ENCODE measurements around the gene SHISA5. TPM values are rescaled to one million over a fixed set of nuclear protein-coding genes. Genes with fewer than 3 reads are reported as not detected.

SHISA5 gene
- total RNA-seq, 1 experiment from 2014 or later: 174 TPM

- Mint-ChIP-seq H3K4me3 (no peak overlapping the region), H3K27ac (peak overlapping the region in 2 of 3 experiments; percentile 99; a peak in 4 of 7 replicates), H3K36me3 (ENCODE audit: insufficient read depth in 1 of 3, low read depth in 3 of 3) (peaks cover 10 to 48% (median 43%) of the 10 kb centered on the region in 3 experiments), H3K9me3 (no peaks in the 10 kb centered on the region), H3K4me1 (peaks cover 13 to 23% of the 10 kb centered on the region in 2 experiments), H3K27me3 (ENCODE audit: low read depth) (no peaks in the 10 kb centered on the region; the same call in 1 of the 2 replicates)
- H3K9ac ChIP-seq (ENCODE audit: extremely low read depth, insufficient read length, low read length): no peak overlapping the region
- peak overlapping the region; percentile 0 for H4K91ac ChIP-seq (ENCODE audit: insufficient read length, low read depth, low read length)
- no peak overlapping the region for H2BK15ac ChIP-seq (ENCODE audit: low read depth, low read length)
- no CpG with 5 or more reads among the region's 17 CpGs for WGBS (ENCODE audit: extremely low coverage, insufficient read length, low lambda C conversion rate)
- no peak overlapping the region for H2AK5ac ChIP-seq (ENCODE audit: insufficient read length, low read length)
- no peaks in the 10 kb centered on the region for H3K9me3 ChIP-seq (ENCODE audit: control insufficient read depth, low read depth, low read length)
- H3K79me2 ChIP-seq (ENCODE audit: insufficient read depth, low read length): no peaks in the 10 kb centered on the region; the same call in 1 of the 2 replicates
- no peak overlapping the region for H2BK5ac ChIP-seq (ENCODE audit: insufficient read length, low read length)
- H3K27me3 ChIP-seq (ENCODE audit: insufficient read depth, low read length): no peaks in the 10 kb centered on the region
- no peak overlapping the region for H4K8ac ChIP-seq (replicated peaks; ENCODE audit: insufficient read length, low read depth, low read length)
- no peak overlapping the region for H2BK120ac ChIP-seq (ENCODE audit: low read depth, low read length, poor library complexity, severe bottlenecking)
- H3K4me1 ChIP-seq (ENCODE audit: insufficient read depth, low read length): no peaks in the 10 kb centered on the region
- no peak overlapping the region for H3K4me2 ChIP-seq (ENCODE audit: insufficient read depth, insufficient read length, low read length)
- H2AFZ ChIP-seq (ENCODE audit: low read length): no peak overlapping the region
- no peak overlapping the region for H2BK12ac ChIP-seq (ENCODE audit: insufficient read length, low read depth, low read length)
- H3K23me2 ChIP-seq (ENCODE audit: insufficient read length, low read depth, low read length, poor library complexity, severe bottlenecking): no peaks in the 10 kb centered on the region
- no peak for TF ChIP-seq CTCF (conservative IDR thresholded peaks at IDR 0.05)
- H3K18ac ChIP-seq (ENCODE audit: insufficient read length, low read depth, low read length): no peak overlapping the region
- no peaks in the 10 kb centered on the region for H4K20me1 ChIP-seq (ENCODE audit: control insufficient read depth, insufficient read depth, insufficient read length)
- no peak overlapping the region for H2BK20ac ChIP-seq (ENCODE audit: low read depth, low read length, poor library complexity, severe bottlenecking)
- no peaks in the 10 kb centered on the region for H3K79me1 ChIP-seq (ENCODE audit: insufficient read depth, low read depth, low read length, poor library complexity, severe bottlenecking)
- H3K14ac ChIP-seq (ENCODE audit: insufficient read depth, low read length): peak overlapping the region; percentile 20; the same call in 1 of the 2 replicates
- H3K27ac ChIP-seq (ENCODE audit: insufficient read length, low read depth, low read length): no peak overlapping the region
- no peak overlapping the region for H3K4ac ChIP-seq (ENCODE audit: low read depth, low read length)
- no peak overlapping the region for H3K23ac ChIP-seq (ENCODE audit: insufficient read length, low read depth, low read length)
- H4K5ac ChIP-seq (ENCODE audit: insufficient read length, low read depth, low read length): no peak overlapping the region
- no peak overlapping the region for H3T11ph ChIP-seq (ENCODE audit: low read length)
- H3K56ac ChIP-seq (ENCODE audit: insufficient read length, low read depth, low read length): no peak overlapping the region
- peak; percentile 28 for DNase-seq
Observed at GRCh38 chr3:48464713-48465221, 39.2 kb downstream of the SHISA5 start.

All from H9 (cell line).